Hepatocyte (in vitro differentiated cells): Measurements from ENCODE around the gene ROBO1. TPM values are rescaled to one million over a fixed set of nuclear protein-coding genes. Genes with fewer than 3 reads are reported as not detected.

Experiments used
- DNase-seq: peaks from one replicate; pipeline ENCODE4 v3.0.0-alpha.2; 2016; ENCODE audit warnings: low spot score
- H2AFZ ChIP-seq: fragments of 200-600 bp; sonication (generic); 2 replicates; pipeline ENCODE4 v1.6.0; 2016; ENCODE audit warnings: antibody characterized with exemption, mild to moderate bottlenecking
- H3K27ac ChIP-seq: fragments of 200-600 bp; sonication (generic); 2 replicates; pipeline ENCODE4 v1.5.1; 2016; ENCODE audit warnings: mild to moderate bottlenecking
- H3K27me3 ChIP-seq: fragments of 200-600 bp; sonication (generic); 2 replicates; pipeline ENCODE4 v1.6.1; 2016
- H3K36me3 ChIP-seq: fragments of 200-600 bp; sonication (generic); replicated peaks from 2 replicates; pipeline ENCODE4 v1.5.1; 2016; ENCODE audit warnings: low read depth; ENCODE audit not compliant: insufficient read depth
- H3K4me1 ChIP-seq: fragments of 200-600 bp; sonication (generic); 2 replicates; pipeline ENCODE4 v1.5.1; 2016; ENCODE audit warnings: mild to moderate bottlenecking, moderate library complexity; ENCODE audit not compliant: insufficient read depth
- H3K4me2 ChIP-seq: fragments of 200-600 bp; sonication (generic); 2 replicates; pipeline ENCODE4 v1.6.0; 2016
- H3K4me3 ChIP-seq: fragments of 200-600 bp; sonication (generic); 2 replicates; pipeline ENCODE4 v1.5.1; 2016; ENCODE audit warnings: mild to moderate bottlenecking
- H3K79me2 ChIP-seq: fragments of 200-600 bp; sonication (generic); 2 replicates; pipeline ENCODE4 v1.6.0; 2017; ENCODE audit warnings: mild to moderate bottlenecking
- H3K9me2 ChIP-seq: fragments of 200-600 bp; sonication (generic); replicated peaks from 2 replicates; pipeline ENCODE4 v1.6.0; 2017; ENCODE audit warnings: mild to moderate bottlenecking; ENCODE audit not compliant: insufficient read depth
- H3K9me3 ChIP-seq: fragments of 200-600 bp; sonication (generic); 2 replicates; pipeline ENCODE4 v1.5.1; 2016; ENCODE audit warnings: low read depth, mild to moderate bottlenecking
- H4K20me1 ChIP-seq: fragments of 200-600 bp; sonication (generic); 2 replicates; pipeline ENCODE4 v1.6.0; 2016; ENCODE audit warnings: mild to moderate bottlenecking; ENCODE audit not compliant: insufficient read depth, poor library complexity, severe bottlenecking
- CTCF ChIP-seq: fragments of 200-600 bp; sonication (generic); IDR thresholded peaks from 2 replicates; pipeline ENCODE4 v1.5.1; 2016; ENCODE audit warnings: antibody characterized with exemption, mild to moderate bottlenecking; ENCODE audit not compliant: poor library complexity
- EZH2 ChIP-seq: fragments of 200-600 bp; sonication (generic); IDR thresholded peaks from 2 replicates; pipeline ENCODE4 v1.6.1; 2016; ENCODE audit warnings: antibody characterized with exemption, mild to moderate bottlenecking, borderline replicate concordance
- EZH2phosphoT487 ChIP-seq: fragments of 200-600 bp; sonication (generic); IDR thresholded peaks from one replicate; pipeline ENCODE4 v1.6.1; 2018; ENCODE audit warnings: antibody characterized with exemption, mild to moderate bottlenecking, low read depth, moderate library complexity; ENCODE audit not compliant: unreplicated experiment, severe bottlenecking
- WGBS: methylation state at CpG from one replicate; pipeline ENCODE4 v1.1.6; 2016; ENCODE audit warnings: low lambda C conversion rate; ENCODE audit errors: missing lambda C conversion rate; 5-methylcytosine and 5-hydroxymethylcytosine counted together
- polyA plus RNA-seq: library from polyadenylated mRNA; unstranded; fragments of >200 nt; fragmentation: Nextera tagmentation; extraction: Ambion mirVana; gene quantifications from 2 replicates; pipeline ENCODE4 v1.2.1, GENCODE V29; 2016
- total RNA-seq: library from RNA; depleted of rRNA; stranded (reverse); fragments of >200 nt; gene quantifications from 2 replicates; pipeline ENCODE4 v1.2.3, GENCODE V29; 2014

The ROBO1 gene
- total and polyA plus RNA-seq, 2 experiments from 2014 or later: 13.6 to 44.3 TPM

DNA sequence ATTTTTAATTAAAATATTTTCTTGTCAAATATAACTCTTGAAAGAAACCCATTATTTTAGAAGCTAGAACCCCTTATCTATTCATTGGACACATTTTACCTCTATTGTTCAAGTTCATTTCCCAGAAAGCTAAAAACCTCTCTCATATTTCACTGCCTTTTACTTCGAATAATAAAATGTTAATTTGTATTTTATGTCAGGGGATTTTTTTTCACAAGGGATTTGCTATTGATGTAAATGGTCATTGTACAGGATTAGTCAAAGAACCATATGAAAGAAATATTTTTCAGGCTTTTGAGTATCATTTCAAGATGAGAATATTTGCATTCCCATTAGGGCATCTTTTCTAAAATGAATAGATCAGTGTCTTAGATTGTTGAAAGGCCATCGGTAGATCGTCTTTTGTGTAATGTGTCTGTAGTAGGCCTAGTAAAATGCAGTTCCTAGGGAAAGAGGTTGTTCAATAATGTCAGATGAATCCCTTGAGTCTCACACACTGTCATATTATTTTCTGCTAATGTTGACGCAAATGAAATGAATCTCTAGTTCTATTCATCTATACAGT is 114.5 kb downstream of the ROBO1 start:
- H3K27me3 ChIP-seq: no peaks in the 10 kb centered on the region
- no peaks in the 10 kb centered on the region for H3K36me3 ChIP-seq
- no peaks in the 10 kb centered on the region for H3K9me2 ChIP-seq
- H3K4me3 ChIP-seq: no peak overlapping the region
- H2AFZ ChIP-seq: no peak overlapping the region
- DNase-seq: no peak
- no peaks in the 10 kb centered on the region for H3K9me3 ChIP-seq
- no peaks in the 10 kb centered on the region for H3K79me2 ChIP-seq
- H4K20me1 ChIP-seq: no peaks in the 10 kb centered on the region
- WGBS: 79% methylated on average over 4 of the region's 4 CpGs
- H3K4me2 ChIP-seq: no peak overlapping the region
- TF ChIP-seq CTCF: no peak
- TF ChIP-seq EZH2: no peak
- no peak for TF ChIP-seq EZH2phosphoT487
- H3K27ac ChIP-seq: no peak overlapping the region
- no peaks in the 10 kb centered on the region for H3K4me1 ChIP-seq

- 62% methylated on average over 7 of the region's 7 CpGs for WGBS
- no peak for DNase-seq
- no peak overlapping the region for H3K4me2 ChIP-seq
- H3K79me2 ChIP-seq: no peaks in the 10 kb centered on the region
- no peaks in the 10 kb centered on the region for H3K36me3 ChIP-seq
- H3K4me3 ChIP-seq: no peak overlapping the region
- no peaks in the 10 kb centered on the region for H4K20me1 ChIP-seq
- H3K9me2 ChIP-seq: no peaks in the 10 kb centered on the region
- no peak for TF ChIP-seq EZH2phosphoT487
- no peak for TF ChIP-seq EZH2
- no peak for TF ChIP-seq CTCF
- H3K27ac ChIP-seq: no peak overlapping the region
- no peak overlapping the region for H2AFZ ChIP-seq
- no peaks in the 10 kb centered on the region for H3K27me3 ChIP-seq
- no peaks in the 10 kb centered on the region for H3K4me1 ChIP-seq
- H3K9me3 ChIP-seq: no peaks in the 10 kb centered on the region
These were observed 116.2 kb downstream of the ROBO1 start for GRCh38 chr3:79651536-79652065.

DNA sequence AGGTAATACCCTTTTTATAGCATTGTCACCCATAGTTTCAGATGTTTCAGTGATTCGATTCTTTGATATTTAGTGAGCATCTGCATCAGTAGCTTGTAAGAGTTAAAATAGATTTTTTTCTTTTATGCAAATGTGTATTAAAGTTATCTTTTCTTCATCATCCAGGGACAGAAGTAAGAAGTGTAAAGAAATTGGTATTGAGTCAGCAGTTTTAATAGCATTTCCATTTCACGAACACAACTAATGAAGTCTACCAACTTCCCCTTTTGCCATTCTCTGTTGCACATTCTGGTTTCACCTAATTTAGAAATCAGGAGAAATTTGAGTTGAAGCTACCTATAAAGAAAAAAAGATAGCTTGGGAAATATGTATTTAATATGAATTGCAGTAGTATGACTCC is 127.9 kb downstream of the ROBO1 start:
- Histone ChIP-seq H2AFZ (no peak overlapping the region), H3K36me3 (no peaks in the 10 kb centered on the region), H3K9me2 (no peaks in the 10 kb centered on the region), H3K9me3 (no peaks in the 10 kb centered on the region), H3K4me2 (no peak overlapping the region), H3K79me2 (no peaks in the 10 kb centered on the region), H4K20me1 (no peaks in the 10 kb centered on the region), H3K4me1 (no peaks in the 10 kb centered on the region), H3K4me3 (no peak overlapping the region), H3K27me3 (no peaks in the 10 kb centered on the region), H3K27ac (no peak overlapping the region)
- TF ChIP-seq EZH2phosphoT487 (no peak), EZH2 (no peak), CTCF (no peak)
- 83% methylated on average over 2 of the region's 2 CpGs for WGBS
- no peak for DNase-seq
